ENCODE results near the gene FREM1. TPM values are rescaled to one million over a fixed set of nuclear protein-coding genes. Genes with fewer than 3 reads are reported as not detected.

Gene FREM1
- total RNA-seq, 2 experiments from 2014 or later = not detected

GRCh38 chr9:14863402-14863801 is 46.8 kb downstream of the FREM1 start:
- no peak for TF ChIP-seq EZH2phosphoT487 (IDR thresholded peaks at IDR 0.05; ENCODE audit: borderline replicate concordance, low read depth, low read length)
- TF ChIP-seq, protein P1, sequence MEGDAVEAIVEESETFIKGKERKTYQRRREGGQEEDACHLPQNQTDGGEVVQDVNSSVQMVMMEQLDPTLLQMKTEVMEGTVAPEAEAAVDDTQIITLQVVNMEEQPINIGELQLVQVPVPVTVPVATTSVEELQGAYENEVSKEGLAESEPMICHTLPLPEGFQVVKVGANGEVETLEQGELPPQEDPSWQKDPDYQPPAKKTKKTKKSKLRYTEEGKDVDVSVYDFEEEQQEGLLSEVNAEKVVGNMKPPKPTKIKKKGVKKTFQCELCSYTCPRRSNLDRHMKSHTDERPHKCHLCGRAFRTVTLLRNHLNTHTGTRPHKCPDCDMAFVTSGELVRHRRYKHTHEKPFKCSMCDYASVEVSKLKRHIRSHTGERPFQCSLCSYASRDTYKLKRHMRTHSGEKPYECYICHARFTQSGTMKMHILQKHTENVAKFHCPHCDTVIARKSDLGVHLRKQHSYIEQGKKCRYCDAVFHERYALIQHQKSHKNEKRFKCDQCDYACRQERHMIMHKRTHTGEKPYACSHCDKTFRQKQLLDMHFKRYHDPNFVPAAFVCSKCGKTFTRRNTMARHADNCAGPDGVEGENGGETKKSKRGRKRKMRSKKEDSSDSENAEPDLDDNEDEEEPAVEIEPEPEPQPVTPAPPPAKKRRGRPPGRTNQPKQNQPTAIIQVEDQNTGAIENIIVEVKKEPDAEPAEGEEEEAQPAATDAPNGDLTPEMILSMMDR (conservative IDR thresholded peaks at IDR 0.05; ENCODE audit: low read length) = no peak
- Histone ChIP-seq H2AFZ (ENCODE audit: low read length) (no peak overlapping the region), H3K36me3 (ENCODE audit: insufficient read depth, low read length) (no peaks in the 10 kb centered on the region), H3K27ac (ENCODE audit: low read depth, low read length, poor library complexity, severe bottlenecking) (no peak overlapping the region), H3K4me1 (ENCODE audit: insufficient read depth, low read length, poor library complexity, severe bottlenecking) (no peaks in the 10 kb centered on the region), H3K79me2 (ENCODE audit: insufficient read depth, low read depth, low read length) (no peaks in the 10 kb centered on the region), H3K9me3 (ENCODE audit: low read length) (no peaks in the 10 kb centered on the region), H3K4me2 (ENCODE audit: low read length) (no peak overlapping the region), H3K9me2 (ENCODE audit: insufficient read depth, low read length) (no peaks in the 10 kb centered on the region), H4K20me1 (ENCODE audit: insufficient read depth, low read length) (no peaks in the 10 kb centered on the region), H3K4me3 (ENCODE audit: low read depth, low read length, poor library complexity, severe bottlenecking) (no peak overlapping the region)
- POLR2A ChIA-PET = interaction anchor here (0.5 to 0.7 kb wide), 2 partner anchors 104 to 216 kb away, joined by 3 to 4 read pairs; no protein-coding TSS in a partner anchor
- intact Hi-C loops (cut with micrococcal nuclease; ENCODE audit: unreplicated experiment) = no loop called here
- CTCF ChIA-PET (ENCODE audit: unreplicated experiment) = no interaction called here
- no peak for DNase-seq (ENCODE audit: low spot score)
- no TSS peak for BruUV-seq (replicated peaks)

DNA sequence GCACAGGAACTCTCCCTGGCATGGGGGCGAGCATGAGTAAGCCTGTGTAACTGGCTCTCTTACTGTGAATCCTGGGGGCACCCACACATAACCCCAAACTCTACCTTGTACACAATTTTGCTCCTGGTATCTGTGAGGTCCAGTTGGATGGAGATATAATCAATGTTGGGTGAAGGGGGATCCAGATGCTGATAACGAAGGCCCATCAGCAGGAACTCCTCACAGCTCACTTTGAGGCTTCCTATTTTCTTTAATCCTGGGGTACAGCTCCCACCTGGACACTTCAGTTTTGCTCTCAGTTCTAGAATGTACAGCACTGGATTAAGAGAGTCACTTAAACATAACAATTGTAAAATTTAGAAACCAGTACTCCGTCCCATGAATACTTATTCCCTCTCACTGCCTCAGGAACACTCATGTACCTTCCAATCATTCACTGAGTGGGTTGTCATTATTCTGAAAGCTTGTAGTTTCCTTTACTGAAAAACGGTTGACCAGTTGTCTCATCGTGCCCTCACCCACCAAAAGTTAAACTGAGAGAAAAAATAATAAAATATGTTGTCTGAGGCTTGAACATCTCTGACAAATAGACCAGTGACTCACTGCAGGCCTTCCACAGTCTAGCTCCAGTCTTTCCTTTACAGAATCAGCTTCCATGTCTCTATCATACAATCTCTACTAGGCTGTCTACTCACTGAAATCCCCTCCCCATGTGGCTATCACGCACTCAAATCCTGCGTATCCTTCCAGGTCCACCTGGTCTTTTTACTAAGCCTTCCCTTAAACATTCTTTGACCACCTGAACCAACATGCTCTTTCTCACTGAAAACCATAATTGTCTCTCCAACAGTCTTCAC is 52.6 kb downstream of the FREM1 start:
- Histone ChIP-seq H3K4me1 (ENCODE audit: insufficient read depth, low read length, poor library complexity, severe bottlenecking) (no peaks in the 10 kb centered on the region), H3K9me2 (ENCODE audit: insufficient read depth, low read length) (no peaks in the 10 kb centered on the region), H4K20me1 (ENCODE audit: insufficient read depth, low read length) (no peaks in the 10 kb centered on the region), H3K4me3 (ENCODE audit: low read depth, low read length, poor library complexity, severe bottlenecking) (no peak overlapping the region), H3K4me2 (ENCODE audit: low read length) (no peak overlapping the region), H3K27ac (ENCODE audit: low read depth, low read length, poor library complexity, severe bottlenecking) (no peak overlapping the region), H3K36me3 (ENCODE audit: insufficient read depth, low read length) (no peaks in the 10 kb centered on the region), H2AFZ (ENCODE audit: low read length) (no peak overlapping the region), H3K9me3 (ENCODE audit: low read length) (no peaks in the 10 kb centered on the region), H3K79me2 (ENCODE audit: insufficient read depth, low read depth, low read length) (no peaks in the 10 kb centered on the region)
- no peak for DNase-seq (ENCODE audit: low spot score)
- TF ChIP-seq, protein P1 (conservative IDR thresholded peaks at IDR 0.05; ENCODE audit: low read length) = no peak
- no peak for TF ChIP-seq EZH2phosphoT487 (IDR thresholded peaks at IDR 0.05; ENCODE audit: borderline replicate concordance, low read depth, low read length)
- POLR2A ChIA-PET = no interaction called here
- intact Hi-C loops (cut with micrococcal nuclease; ENCODE audit: unreplicated experiment) = no loop called here
- CTCF ChIA-PET (ENCODE audit: unreplicated experiment) = no interaction called here
- BruUV-seq (replicated peaks) = no TSS peak

- H3K9me2 ChIP-seq (ENCODE audit: insufficient read depth, low read length) = no peaks in the 10 kb centered on the region
- H3K9me3 ChIP-seq (ENCODE audit: low read length) = no peaks in the 10 kb centered on the region
- no peaks in the 10 kb centered on the region for H3K79me2 ChIP-seq (ENCODE audit: insufficient read depth, low read depth, low read length)
- no peak for TF ChIP-seq EZH2phosphoT487 (IDR thresholded peaks at IDR 0.05; ENCODE audit: borderline replicate concordance, low read depth, low read length)
- TF ChIP-seq, protein P1 (conservative IDR thresholded peaks at IDR 0.05; ENCODE audit: low read length) = no peak
- CTCF ChIA-PET (ENCODE audit: unreplicated experiment) = no interaction called here
- H4K20me1 ChIP-seq (ENCODE audit: insufficient read depth, low read length) = no peaks in the 10 kb centered on the region
- no peak overlapping the region for H3K4me3 ChIP-seq (ENCODE audit: low read depth, low read length, poor library complexity, severe bottlenecking)
- no peaks in the 10 kb centered on the region for H3K36me3 ChIP-seq (ENCODE audit: insufficient read depth, low read length)
- BruUV-seq (replicated peaks) = no TSS peak
- H2AFZ ChIP-seq (ENCODE audit: low read length) = no peak overlapping the region
- H3K4me2 ChIP-seq (ENCODE audit: low read length) = no peak overlapping the region
- intact Hi-C loops (cut with micrococcal nuclease; ENCODE audit: unreplicated experiment) = loop anchor here (10.0 kb wide), 1 partner anchor 235 kb away; no protein-coding TSS in a partner anchor
- H3K4me1 ChIP-seq (ENCODE audit: insufficient read depth, low read length, poor library complexity, severe bottlenecking) = no peaks in the 10 kb centered on the region
- no peak overlapping the region for H3K27ac ChIP-seq (ENCODE audit: low read depth, low read length, poor library complexity, severe bottlenecking)
- DNase-seq (ENCODE audit: low spot score) = no peak
- POLR2A ChIA-PET = interaction anchor here (1.0 kb wide), 1 partner anchor 170 kb away, joined by 3 read pairs; no protein-coding TSS in a partner anchor
These were observed 60.4 kb downstream of the FREM1 start for GRCh38 chr9:14849851-14850250.

Measured in OCI-LY7 (cell line).